GM13976 (cell line): Measurements from ENCODE around the gene BATF2.
A peak's percentile ranks its signal among the peaks of the same experiment; 100 is the strongest.

Source experiments
- DNase-seq: peaks from one replicate; pipeline ENCODE4 v3.0.0; 2012; ENCODE audit warnings: low spot score
- in situ Hi-C: fragments of 300-500 bp; cut with MboI; formaldehyde crosslinking; loops from one replicate; pipeline ENCODE4 v1.12.0; 2022; ENCODE audit warnings: low sequenced_read_pairs, mixed read lengths, inconsistent platforms; ENCODE audit not compliant: unreplicated experiment
- TF ChIP-seq, protein P1 (sequence below): IDR thresholded peaks from 2 replicates; pipeline ENCODE4 v1.5.1; 2012; ENCODE audit warnings: borderline replicate concordance, mild to moderate bottlenecking; ENCODE audit not compliant: insufficient read depth; ENCODE audit errors: extremely low read depth, missing control alignments, control extremely low read depth

Gene BATF2, protein sequence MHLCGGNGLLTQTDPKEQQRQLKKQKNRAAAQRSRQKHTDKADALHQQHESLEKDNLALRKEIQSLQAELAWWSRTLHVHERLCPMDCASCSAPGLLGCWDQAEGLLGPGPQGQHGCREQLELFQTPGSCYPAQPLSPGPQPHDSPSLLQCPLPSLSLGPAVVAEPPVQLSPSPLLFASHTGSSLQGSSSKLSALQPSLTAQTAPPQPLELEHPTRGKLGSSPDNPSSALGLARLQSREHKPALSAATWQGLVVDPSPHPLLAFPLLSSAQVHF

DNA sequence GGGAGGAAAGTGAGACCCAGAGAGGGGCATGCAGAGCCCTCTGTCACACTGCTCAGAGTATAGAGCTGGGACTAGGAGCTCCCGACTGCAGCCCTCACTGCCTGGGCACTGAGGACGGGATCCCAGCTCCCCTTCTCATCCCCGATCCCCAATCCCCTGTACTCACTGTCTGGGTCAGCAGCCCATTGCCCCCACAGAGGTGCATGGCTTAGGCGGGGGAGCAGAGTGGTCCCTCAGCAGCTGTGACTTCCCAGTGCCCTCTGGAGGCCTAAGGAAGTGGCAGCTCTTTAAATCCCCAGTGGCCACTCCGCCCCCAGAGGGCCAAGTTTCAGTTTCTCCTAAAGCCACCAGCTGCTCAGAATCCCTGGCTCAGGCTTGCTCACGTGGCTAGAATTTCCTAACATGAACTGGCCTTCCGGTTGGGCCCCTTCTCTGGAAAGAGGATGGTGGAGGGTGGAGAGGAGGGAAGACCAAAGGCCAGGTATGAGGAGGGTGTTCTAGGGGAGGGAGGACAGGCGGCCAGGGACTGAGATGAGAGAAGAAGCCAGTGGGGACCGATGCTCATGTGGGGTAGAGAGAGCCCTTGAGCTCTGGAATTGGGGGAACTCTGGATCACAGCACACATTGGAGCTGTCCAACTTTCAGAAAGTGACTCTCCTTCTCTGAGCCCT lies at the start of gene BATF2:
BATF2 (minus strand) TSS at position 262 of the 671 bp plus-strand sequence; CDS start at position 205, 57 bp downstream.
- TF ChIP-seq, protein P1, sequence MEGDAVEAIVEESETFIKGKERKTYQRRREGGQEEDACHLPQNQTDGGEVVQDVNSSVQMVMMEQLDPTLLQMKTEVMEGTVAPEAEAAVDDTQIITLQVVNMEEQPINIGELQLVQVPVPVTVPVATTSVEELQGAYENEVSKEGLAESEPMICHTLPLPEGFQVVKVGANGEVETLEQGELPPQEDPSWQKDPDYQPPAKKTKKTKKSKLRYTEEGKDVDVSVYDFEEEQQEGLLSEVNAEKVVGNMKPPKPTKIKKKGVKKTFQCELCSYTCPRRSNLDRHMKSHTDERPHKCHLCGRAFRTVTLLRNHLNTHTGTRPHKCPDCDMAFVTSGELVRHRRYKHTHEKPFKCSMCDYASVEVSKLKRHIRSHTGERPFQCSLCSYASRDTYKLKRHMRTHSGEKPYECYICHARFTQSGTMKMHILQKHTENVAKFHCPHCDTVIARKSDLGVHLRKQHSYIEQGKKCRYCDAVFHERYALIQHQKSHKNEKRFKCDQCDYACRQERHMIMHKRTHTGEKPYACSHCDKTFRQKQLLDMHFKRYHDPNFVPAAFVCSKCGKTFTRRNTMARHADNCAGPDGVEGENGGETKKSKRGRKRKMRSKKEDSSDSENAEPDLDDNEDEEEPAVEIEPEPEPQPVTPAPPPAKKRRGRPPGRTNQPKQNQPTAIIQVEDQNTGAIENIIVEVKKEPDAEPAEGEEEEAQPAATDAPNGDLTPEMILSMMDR: peak; percentile 29
- in situ Hi-C loops: no loop called here
- peak; percentile 72 for DNase-seq

- in situ Hi-C loops: no loop called here
- no peak for DNase-seq
- TF ChIP-seq, protein P1: no peak
These were observed 49.0 kb upstream of the BATF2 start for GRCh38 chr11:65045728-65046127.

DNA sequence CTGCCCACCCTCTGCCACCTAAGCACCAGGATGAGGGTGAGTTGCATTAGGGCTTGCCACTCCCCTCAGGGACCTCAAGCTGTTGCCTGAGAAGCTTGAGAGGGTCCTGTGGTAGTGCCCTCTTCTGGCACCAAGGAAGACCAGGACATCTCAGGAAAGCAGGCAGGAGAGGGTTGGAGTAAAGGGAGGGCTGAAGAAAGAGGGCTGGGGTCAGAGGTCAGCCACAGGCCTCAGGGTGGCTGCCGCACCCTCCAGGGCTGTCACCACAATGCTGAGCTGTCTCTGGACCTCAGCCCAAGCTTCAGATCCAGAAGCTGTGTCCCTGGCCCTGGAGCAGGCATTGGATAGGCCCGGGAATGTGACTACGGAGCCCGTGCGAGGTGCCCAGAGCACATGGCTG lies 48.3 kb upstream of the BATF2 start:
- DNase-seq: no peak
- in situ Hi-C loops: no loop called here
- TF ChIP-seq, protein P1: no peak

GRCh38 chr11:65043881-65044501 lies 47.2 kb upstream of the BATF2 start:
- in situ Hi-C loops: no loop called here
- DNase-seq: no peak
- TF ChIP-seq, protein P1: no peak

DNA sequence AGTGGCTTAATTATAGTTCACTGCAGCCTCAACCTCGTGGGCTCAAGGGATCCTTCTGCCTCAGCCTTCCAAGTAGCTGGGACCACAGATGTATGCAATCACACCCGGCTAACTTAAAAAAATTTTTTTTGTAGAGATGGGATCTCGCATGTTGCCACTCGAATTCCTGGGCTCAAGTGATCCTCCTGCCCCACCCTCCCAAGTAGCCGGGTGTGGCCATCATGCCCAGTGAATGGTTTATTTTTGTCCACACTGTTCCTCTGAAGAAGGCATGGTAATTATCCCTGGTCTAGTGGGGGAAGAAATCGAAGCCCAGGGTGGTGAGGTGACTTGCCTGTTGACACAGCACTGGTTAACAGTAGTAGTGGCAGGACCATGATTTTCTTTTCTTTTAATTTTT lies 46.1 kb upstream of the BATF2 start:
- DNase-seq: no peak
- in situ Hi-C loops: no loop called here
- TF ChIP-seq, protein P1: no peak

DNA sequence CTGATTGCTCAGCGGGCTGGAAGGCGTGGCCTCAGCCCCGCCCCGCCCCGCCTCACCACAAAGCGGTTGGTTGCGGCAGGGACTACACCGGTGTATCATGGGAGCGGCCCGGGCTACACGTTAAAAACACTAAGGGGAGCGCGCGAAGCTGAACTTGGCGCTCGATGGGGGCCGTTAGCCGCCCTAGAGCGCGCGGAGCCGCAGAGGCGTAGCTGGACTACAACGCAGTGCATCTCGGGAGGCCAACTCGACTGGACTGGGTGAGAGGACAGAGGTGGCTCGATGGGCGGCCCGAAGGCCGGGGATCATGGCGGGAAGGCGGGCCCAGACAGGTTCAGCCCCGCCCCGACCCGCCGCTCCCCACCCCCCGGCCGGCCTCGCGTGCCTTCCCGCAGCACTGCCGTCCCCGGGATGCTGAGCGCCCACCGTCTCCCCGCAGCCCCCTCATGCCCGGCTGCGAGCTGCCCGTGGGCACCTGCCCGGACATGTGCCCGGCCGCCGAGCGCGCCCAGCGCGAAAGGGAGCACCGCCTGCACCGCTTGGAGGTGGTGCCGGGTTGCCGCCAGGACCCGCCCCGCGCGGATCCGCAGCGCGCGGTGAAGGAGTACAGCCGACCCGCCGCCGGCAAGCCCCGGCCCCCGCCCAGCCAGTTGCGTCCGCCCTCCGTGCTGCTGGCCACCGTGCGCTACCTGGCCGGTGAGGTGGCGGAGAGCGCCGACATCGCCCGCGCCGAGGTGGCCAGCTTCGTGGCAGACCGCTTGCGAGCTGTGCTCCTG lies 44.3 kb upstream of the BATF2 start, which contains the start of gene SAC3D1:
SAC3D1 (plus strand) TSS at position 364 of the 776 bp plus-strand sequence; CDS start at position 447, 83 bp downstream.
- peak; percentile 98 for DNase-seq
- TF ChIP-seq, protein P1: no peak
- in situ Hi-C loops: no loop called here
